Mammary epithelial cell (primary cell): ENCODE data around the gene BCAS2.

Experiments used
- EZH2 ChIP-seq: IDR thresholded peaks from 2 replicates; pipeline ENCODE4 v1.6.1; 2012; ENCODE audit warnings: low read length, inconsistent platforms, borderline replicate concordance
- TF ChIP-seq, protein P1 (sequence below), 2 donors: IDR thresholded peaks in 1 of 2; conservative IDR thresholded peaks in 1 of 2; 2 replicates each; pipeline ENCODE4 v1.5.1; 2011 to 2012; ENCODE audit warnings: inconsistent platforms in 2 of 2, low read length in 2 of 2, mild to moderate bottlenecking in 2 of 2, control low read depth in 1 of 2, low read depth in 1 of 2; ENCODE audit not compliant: insufficient read depth in 1 of 2; ENCODE audit errors: extremely low read depth in 1 of 2

DNA sequence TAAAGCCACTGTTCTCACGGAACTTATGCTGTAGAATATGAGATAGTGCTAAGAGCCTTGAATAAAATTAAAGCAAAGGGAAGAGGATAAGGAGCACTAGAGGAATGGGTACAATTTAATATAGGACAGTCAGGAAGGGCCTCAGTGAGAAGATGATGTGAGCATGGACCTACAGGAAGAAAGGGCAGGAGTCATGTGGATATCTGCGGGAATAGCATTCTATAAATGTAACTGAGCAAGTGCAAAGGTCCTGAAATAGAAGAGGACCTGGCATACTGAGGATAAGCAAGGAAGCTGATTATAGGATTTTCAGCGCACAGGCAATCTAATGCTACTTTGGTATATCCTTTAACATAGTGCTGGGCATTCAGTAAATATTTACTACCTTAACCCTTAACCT lies 12.6 kb upstream of the BCAS2 start:
- TF ChIP-seq, protein P1, sequence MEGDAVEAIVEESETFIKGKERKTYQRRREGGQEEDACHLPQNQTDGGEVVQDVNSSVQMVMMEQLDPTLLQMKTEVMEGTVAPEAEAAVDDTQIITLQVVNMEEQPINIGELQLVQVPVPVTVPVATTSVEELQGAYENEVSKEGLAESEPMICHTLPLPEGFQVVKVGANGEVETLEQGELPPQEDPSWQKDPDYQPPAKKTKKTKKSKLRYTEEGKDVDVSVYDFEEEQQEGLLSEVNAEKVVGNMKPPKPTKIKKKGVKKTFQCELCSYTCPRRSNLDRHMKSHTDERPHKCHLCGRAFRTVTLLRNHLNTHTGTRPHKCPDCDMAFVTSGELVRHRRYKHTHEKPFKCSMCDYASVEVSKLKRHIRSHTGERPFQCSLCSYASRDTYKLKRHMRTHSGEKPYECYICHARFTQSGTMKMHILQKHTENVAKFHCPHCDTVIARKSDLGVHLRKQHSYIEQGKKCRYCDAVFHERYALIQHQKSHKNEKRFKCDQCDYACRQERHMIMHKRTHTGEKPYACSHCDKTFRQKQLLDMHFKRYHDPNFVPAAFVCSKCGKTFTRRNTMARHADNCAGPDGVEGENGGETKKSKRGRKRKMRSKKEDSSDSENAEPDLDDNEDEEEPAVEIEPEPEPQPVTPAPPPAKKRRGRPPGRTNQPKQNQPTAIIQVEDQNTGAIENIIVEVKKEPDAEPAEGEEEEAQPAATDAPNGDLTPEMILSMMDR (conservative IDR thresholded peaks at IDR 0.05 in 1 of 2, IDR thresholded peaks at IDR 0.05 in 1 of 2; ENCODE audit: extremely low read depth in 1 of 2, insufficient read depth in 1 of 2, low read depth in 1 of 2, low read length in 2 of 2), result no peak
- no peak for TF ChIP-seq EZH2
